Loucy (cell line): ENCODE data around the gene ADCY2.

Source experiments
- CTCF ChIP-seq: fragments of 200-600 bp; sonication (generic); conservative IDR thresholded peaks from 2 replicates; pipeline ENCODE4 v1.5.1; 2014; ENCODE audit warnings: mild to moderate bottlenecking, antibody characterized with exemption, low read length
- EZH2phosphoT487 ChIP-seq: fragments of 200-600 bp; IDR thresholded peaks from 2 replicates; pipeline ENCODE4 v1.6.1; 2018; ENCODE audit warnings: antibody characterized with exemption, mild to moderate bottlenecking, moderate library complexity, borderline replicate concordance

DNA sequence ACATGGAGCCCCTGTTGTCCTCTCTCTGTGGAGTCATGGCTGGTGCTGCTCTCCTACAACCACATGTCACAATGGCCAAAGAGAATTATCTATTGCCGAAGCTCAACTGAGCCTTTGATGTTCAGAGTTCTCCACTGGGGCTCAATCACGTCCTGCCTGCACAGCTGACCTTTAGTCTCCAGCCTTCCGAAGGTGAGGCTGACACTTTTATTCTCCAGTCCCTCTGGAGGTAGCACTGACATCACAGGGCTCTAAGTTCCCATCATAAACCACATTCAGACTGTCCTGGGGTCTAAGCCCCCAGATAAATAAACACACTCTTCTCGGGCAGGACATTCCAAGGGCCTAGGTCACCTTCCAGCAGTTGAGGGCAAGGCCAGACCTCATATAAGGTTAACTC is 23.4 kb downstream of the ADCY2 start:
- TF ChIP-seq CTCF (no peak), EZH2phosphoT487 (no peak)
